Right hindlimb (tissue), 1 donor: ENCODE data around the gene ALCAM.
"Not testable (repeated sequence)": the region's sequence is repeated elsewhere in the genome, so short reads cannot be mapped to it uniquely, and the experiment has no call there.

Experiments used
- DNase-seq: peaks from one replicate; pipeline ENCODE4 v3.0.0-alpha.2; 2018

Gene ALCAM

DNA sequence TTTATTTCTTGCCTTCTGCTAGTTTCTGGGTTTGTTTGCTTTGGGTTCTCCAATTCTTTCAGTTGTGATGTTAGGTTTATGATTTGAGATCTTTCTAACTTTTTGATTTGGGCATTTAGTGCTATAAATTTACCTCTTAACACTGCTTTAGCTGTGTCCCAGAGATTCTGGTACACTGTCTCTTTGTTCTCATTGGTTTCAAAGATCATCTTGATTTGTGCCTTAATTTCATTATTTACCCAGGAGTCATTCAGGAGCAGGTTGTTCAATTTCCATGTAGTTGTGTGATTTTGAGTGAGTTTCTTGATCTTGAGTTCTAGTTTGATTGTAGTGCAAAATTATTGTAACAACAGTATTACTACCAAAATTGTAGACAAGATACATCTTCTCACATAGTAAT lies 25.9 kb downstream of the ALCAM start:
- DNase-seq: not testable (repeated sequence)

DNA sequence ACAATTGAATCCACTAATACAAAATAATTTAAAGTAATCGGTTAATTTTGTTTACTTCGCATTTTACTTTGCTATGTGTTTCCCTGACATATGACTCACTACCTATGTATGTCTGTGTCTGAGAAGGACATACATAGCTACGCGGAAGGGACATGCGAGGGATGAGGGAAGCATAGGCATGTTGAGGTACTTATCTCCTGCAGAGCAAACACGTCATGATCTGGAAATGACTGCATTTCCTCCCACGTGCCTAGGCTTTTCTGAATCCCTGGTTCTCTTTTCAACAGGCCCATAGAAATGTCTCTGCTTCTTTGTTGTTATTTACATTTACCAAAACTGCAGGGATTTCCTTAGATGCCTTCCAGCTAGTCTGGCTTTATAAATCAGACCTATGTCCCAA lies 27.5 kb downstream of the ALCAM start:
- DNase-seq: no peak

DNA sequence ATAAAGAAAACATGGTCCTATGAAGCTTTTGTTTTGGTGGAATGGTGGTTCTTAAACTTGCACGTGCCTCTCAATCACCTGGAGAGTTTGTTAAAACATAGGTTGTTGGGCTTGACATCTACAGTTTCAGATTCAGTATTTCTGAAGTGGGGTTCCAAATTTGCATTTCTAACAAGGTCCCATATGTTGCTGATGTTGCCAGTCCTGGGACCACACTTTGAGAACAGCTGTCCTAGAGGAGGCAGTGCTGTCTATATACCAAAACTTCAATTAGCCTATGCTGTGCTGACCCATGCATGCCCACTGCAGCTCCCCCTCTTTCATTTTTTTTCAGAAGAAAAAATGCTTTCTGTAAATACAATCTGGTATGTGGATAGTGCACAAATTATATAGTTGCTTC lies 31.3 kb downstream of the ALCAM start:
- no peak for DNase-seq

DNA sequence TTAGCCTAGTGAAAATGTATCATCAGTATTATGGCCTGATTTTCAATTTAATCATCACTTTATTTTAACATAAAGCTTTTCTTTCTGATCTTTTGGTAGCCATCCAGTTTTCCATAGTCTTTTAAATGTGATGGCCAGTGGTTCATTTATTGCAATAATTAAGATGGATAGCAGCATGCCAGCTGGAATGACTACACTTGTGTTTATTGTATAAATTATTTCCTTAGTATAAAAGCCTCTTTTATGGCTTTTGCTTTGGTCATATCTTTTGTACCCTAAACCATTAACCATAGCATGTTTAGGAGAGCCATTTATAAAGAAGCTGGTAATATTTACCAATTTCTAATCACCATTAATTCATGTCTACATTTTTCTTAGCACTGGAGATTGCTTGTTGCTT lies 31.7 kb downstream of the ALCAM start:
- DNase-seq: no peak

DNA sequence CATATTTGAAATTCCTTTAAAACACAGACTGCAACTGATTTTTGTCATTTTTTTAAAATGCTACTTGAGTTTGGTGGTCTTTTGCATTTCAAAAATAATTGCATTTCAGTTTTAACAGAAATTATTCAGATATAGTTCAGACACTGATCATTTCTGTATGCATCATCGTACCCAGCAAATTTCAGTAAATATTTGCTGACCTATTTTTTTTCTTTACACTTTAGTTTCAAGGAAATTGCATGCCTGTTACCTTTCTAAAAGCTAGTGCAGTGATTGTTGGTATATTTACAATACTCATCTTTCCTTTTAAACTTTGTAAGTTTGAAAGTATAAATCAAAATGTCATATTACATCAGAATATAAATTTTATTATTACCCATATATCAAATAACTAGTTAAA lies 32.4 kb downstream of the ALCAM start:
- DNase-seq: no peak

DNA sequence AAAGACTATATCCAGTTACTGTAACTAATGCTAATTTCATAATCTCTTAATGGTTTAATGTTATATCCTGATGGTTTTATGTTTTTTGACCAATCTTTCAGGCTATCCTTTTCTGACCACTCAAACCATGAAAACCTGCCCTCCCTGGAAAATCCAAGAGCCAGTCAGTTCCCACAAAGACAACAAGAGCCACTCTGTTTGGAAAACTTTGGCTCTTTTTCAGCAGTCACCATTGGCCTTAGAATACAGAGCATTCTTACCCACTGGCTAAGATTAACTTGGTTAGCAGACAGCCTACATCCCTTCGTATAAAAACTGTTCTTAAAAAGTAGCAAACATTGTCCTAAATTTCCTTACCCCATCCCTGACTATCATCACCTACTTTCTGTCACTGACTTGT lies 32.9 kb downstream of the ALCAM start:
- DNase-seq: no peak

DNA sequence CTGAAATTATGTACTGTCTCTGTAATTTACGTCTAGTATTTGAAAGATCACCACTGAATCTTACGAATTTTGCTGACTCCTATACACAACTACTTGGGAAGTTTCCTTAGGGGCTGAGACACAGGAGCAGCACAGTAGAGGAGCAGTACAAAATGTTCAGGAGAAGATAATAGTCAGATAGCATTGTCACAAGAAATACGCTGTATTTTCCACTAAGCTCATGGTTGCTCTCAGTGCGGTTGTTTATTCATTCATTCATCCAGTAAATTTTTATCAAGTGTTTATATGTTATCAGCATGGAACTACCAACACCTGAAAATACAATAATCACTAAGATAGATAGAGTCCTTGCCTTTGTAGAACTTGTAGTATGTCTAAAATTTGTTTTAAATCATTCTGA lies 34.5 kb downstream of the ALCAM start:
- no peak for DNase-seq

DNA sequence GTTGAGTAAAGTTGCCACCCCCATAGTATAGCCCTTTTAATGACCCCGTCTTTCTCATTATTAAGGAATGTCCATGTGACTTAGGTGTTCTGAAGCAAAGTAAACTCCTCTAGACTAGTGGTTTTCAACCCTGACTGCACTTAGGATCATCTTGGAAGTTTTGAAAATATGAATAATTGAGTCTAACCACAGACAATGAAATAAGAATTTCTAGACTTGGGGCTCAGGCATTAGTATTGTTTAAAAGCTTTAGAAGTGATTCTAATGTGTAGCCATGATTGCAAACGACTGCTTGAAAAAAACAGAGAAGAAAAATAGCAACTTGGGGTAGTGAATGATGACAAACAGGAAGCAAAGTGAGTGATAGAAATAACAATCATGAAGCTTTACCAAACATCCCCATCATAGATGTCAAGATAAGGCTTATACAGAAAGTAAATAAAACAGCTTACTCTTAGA lies 35.0 kb downstream of the ALCAM start:
- DNase-seq: no peak

DNA sequence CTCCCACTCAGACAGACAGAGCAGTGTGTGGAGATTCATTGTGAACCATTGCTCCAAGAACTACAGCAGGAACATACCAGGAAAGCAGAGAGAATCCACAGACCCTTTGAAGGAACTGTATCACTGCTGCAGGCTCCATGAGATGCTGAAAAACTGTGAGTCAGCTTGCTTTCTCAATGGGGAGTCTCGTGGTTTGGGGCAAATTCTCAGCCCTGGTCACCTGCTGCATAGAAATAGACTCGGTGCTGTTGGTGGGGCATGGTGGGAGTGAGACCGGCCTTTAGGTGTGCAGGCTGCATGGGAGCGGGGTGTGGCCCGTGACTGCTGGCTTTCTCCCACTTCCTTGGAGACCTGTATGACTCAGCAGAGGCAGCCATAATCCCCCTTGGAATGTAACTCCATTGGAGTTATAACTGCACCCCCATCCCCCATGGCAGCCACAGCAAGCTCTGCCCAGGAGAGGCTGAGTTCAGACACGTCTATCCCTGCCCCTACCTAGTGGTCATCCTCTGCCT lies 35.6 kb downstream of the ALCAM start:
- DNase-seq: no peak

DNA sequence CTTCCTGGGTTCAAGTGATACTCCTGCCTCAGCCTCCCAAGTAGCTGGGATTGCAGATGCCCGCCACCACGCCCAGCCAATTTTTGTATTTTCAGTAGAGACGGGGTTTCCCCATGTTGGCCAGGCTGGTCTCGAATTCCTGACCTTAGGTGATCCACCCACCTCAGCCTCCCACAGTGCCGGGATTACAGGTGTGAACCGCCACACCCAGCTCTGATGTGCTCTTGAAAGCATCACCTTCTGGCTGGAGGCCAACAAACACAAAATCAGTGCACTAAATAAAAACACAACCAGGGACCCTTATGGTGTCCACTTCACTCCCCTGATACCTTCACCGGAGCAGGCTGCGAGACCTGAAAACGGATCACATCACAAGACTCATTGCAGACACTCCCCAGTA lies 36.3 kb downstream of the ALCAM start:
- DNase-seq: not testable (repeated sequence)

DNA sequence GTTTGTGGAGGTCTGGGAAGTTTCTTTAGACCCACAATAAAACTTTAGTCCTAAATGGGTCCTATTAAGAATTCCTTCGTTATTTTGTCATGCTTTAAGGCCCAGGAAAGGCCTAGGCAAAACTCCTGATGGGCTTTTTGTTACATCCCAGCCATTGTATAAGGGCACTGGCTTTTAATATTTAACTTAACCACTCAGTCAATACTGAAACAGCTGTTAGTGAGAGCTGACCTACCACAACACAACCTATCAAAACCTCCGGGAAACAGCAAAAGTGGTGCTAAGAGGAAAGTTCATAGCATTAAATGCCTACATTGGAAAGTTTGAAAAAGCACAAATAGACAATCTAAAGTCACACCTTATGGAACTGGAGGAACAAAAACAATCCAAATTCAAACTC lies 39.6 kb downstream of the ALCAM start:
- no peak for DNase-seq

DNA sequence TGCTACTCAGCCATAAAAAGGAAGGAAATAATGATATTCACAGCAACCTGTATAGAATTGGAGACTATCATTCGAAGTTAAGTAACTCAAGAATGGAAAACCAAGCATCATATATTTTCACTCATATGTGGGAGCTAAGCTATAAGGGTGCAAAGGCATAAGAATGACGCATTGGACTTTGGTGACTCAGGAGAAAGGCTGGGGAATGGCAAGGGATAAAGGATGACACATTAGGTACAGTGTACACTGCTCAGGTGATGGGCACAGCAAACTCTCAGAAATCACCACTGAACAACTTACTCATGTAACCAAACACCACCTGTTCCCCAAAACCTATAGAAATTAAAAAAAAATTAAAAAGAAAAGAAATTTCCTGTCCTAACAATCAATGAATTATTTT lies 42.7 kb downstream of the ALCAM start:
- no peak for DNase-seq

DNA sequence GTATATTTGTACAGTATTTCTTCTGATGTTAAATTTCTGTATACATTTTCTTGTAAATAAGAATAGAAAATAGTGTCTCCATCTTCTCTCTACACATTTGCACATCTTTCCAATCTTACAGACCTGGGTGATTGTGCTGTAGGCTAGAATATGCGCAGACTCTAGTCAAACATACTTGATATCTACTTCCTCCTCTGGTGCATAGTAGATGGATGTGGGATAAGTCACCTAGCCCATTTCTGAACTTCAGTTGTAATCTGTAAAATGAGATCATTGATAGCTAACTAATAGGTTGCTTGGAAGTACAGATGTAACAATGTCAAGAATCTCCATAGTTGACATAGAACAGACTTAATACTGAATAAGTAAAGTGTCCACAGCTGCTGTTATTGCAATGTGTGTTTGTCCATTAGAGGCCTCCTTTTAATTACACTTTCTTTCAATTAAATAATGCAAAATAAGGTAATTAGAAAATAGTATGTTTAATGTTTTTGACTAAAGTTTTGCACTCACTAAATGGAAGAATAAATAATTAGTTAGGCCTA lies 46.7 kb downstream of the ALCAM start:
- no peak for DNase-seq

DNA sequence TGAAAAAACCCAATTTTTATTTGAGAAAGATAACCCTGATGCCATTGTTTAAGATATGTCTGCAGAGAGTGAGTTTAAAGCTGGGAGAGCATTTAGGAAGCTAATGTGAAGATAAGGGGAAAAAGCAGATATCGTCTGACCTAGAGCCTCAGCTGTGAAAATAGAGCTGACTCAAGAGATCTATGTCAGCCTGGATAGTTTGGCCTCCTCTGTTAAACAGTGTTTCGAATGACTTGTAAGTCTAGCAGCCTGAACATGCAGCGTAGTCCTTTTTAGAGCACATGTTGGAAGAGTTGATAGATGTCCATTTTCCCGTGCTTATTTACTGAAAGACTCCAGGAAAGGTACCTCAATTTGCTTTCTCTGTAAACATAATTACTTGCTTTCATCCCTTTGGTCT lies 48.1 kb downstream of the ALCAM start:
- DNase-seq: no peak

DNA sequence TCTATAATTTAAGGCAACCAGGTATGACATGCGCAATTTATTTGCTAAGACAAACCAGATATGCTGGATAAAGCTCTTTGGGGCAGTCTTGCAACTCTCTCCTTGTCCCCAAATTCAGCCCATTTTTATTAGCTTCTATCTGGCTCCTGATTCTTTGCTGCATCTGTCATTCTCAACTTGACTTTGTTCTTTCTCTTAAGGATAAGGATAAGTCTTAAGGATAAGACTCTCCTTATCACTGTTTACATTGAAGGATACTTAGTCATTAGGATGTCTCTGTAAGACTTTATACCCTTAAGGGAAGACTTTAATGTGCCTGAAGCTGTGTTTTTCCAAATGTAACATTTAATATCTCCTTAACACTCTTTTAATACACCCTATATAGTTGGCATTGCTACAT lies 49.2 kb downstream of the ALCAM start:
- no peak for DNase-seq

DNA sequence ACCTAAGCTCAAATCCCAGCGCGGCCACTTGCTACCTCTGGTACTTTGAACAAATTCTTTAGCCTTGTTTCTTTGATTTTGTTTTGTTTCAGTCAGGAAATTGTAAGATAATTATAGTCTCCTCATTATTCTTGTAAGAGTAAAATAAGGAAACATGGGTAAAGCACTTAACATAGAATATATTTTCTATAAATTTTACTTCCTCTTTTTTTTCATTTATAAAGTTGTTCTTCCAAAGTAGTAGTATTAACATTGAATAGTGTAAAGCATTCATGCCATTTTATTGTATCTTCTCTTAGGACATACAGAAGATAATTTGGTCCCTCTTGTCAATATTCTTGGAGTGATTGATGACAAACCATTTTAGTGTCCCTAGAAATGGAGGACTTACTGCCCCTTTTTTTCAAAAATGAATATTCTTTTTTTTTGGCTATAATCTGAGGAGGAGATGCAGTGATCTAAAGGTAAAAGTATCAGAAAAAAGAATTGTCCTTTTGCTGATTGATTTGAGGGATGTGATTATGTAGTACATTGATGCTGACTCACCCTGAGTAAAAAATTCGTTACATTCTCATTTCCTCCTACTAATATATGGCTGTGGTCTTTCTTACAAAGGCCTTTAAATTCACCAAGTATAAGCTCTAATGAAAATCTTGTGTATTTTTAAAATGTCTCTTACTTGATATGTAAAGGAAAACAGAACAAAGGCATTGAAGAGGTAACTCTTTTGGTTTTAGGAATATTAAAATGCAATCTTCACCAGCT lies 51.0 kb downstream of the ALCAM start:
- no peak for DNase-seq

DNA sequence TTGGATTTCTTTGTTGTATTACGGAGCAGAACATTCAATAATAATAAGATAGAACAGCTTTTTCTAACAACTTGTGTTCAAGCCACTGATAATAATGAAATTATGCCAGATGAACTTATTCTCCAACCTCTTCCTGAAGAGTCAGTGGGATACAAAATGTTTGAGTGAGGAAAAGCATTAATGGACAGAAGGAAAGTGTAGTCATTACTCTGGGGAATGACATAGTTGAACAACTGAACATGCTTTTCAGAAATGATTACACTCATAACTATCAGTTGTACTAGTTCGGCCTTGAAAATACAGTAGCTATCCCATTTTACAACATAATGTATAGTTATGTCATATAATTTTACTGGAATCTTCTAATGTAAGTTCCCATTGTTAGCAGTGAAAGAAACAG lies 55.9 kb downstream of the ALCAM start:
- no peak for DNase-seq

DNA sequence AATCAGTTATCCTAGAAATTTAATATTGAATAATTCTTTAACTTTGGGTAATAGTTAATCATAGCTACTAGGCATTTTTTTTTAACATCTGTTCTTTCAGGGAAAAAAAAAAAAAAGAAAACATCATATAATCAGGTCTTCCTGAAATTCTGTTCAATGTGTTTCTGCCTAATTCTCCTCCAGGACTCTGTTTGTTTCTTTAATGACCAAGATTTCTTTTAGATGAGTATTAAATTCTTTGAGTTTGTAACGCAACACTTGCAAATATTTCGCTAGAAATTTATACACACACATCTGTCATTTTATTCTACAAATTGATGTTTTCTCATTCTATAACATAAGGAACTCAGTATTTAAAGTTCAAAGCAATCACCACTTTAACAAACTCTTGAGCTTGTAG lies 56.7 kb downstream of the ALCAM start:
- no peak for DNase-seq

DNA sequence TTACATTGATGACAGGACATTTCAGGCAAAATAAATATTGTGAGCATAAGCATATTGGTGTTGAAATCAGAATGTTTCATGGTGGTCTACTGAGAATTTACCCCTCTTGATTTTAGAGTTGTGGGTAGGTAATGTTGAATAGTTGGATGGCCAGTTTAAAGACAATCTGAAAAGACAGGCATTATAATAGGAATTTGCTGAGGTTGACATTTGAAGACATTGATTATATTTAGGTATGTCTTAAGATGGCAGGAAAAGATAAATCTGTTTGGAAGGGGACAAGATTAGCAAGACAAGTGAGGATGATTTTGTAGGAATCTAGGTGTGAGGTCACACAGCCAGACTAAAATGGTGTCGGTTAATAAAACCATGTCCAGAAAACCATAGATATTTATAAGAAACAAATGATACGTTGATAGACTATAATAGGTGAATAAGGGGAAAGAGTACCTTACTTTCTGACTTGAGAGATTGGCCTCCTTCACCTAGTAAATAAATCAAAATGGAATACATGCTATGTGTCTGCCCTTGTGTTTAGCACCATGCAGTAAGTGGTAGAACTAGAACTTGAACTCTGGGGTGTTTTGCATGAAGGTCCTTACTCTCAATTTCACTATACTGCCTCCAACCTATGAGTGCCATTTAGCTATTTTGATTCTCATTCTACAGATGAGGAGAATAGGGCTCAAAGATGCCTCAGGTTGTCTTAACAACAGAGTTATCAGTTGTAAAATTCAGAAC lies 57.9 kb downstream of the ALCAM start:
- DNase-seq: no peak

DNA sequence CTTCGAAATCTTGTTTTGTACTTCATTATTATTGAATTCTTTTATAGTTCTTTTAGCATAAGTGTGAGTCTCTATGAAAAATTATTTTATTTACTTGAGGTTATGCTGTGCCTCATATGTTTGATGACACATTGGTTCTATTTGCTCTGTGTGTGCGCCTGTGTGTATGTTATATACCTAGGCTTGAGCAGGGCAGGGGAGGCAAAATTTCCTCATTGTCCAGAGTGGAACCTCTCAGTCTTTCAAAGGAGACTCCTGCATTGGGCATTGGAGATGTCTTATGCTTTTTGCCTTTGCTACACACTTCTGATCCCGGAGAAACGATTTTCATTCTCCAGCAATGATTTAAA lies 58.4 kb downstream of the ALCAM start:
- DNase-seq: no peak

DNA sequence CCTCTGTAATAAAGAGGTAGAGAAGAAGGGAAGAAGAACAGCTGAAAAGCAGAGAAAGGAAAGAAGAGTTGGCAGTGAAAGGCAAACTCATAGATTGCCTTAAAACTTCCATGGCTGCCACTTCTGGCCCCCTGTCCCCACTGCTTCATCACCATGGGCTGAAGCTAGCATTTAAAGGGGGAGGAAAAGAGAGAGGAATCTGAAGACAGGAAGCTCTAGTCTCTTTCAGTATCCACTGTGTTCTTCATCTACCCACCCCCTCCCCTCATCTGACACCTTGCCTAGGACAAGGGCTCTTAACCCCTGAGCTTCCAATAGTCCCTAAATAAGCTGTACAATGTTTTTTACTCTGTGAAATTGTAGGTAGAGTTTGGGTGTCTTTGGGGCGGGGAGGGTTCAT lies 60.6 kb downstream of the ALCAM start:
- DNase-seq: no peak

DNA sequence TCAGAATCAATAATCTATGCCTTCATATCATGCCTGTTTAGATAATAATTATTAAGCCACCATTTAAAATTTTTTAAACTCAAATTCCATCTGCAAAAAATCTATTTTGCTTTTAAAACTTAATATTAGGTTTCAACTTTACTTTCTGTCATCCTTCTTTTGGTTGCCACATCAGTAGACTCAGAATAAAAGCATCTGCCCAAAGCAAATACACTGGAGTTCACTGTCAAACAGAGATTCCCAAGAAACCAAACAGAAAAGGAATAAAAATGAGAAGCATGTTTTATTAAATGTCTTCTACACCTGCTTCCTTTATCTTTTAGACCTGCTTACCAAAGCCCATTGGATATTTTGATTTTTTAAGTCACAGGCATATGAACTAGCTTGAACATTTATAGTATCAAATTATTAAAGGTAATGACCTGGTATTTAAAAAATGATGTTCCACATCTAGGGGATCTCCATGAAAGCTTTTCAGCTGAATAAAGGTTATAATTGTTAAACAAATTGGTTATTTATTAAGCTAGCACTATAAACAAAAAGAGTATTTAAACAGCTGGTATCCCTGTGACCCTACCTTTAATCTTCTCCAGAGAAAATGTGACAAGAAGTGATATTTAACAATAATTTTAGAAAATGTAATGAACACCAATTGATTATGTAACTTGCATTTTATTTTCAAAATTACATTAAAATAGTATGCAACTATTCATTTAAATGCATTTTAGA lies 62.5 kb downstream of the ALCAM start:
- no peak for DNase-seq

DNA sequence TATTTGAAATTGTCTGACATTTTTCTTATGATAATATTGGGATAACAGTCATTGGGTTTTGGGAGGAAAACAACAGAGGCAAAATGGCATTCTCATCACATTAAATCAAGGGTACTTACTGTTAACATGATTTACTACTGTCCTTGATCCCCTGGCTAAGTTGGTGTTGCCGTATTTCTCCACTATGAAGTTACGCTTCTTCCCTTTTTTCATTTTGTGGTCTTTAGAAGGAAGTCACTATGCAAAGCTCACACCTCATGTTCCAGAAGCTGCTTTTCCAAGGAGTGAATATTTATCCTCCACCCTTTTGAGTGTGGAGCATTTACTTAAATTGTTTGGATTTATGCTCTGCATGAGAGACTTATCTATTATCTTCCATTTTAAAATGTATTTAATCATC lies 63.7 kb downstream of the ALCAM start:
- DNase-seq: no peak

DNA sequence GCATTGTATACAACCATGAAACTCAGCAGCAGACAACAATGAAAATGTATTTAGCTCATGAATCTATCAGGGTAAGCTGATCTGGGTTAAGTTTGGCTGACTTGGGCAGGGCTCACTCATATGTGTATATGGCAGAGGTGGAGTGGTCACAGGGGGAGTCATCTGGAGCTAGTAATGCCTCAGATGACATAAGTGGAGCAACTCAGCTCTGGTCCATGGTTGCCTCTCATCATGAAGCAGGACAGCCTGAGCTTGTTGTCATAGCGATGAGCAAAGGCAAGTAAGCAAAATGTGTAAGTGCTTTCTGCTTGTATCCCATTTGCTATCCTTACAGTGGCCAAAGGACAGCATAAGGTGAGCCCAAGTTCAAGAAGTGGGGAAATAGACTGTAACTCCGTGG lies 64.5 kb downstream of the ALCAM start:
- DNase-seq: no peak
